Measurements from ENCODE around the gene AFF2.

The AFF2 gene

GRCh38 chrX:148961985-148962384 lies 461.6 kb downstream of the AFF2 start:
- no peak overlapping the region for H3K27ac ChIP-seq
- H3K27me3 ChIP-seq (replicated peaks): no peaks in the 10 kb centered on the region
- DNase-seq: no peak
- in situ Hi-C loops (cut with HindIII; ENCODE audit: low pct_ligation_motif_present, low sequenced_read_pairs): no loop called here
- no peak overlapping the region for H3K4me3 ChIP-seq (ENCODE audit: low read depth, low read length)
- H3K36me3 ChIP-seq (replicated peaks): no peaks in the 10 kb centered on the region
- TF ChIP-seq CTCF (IDR thresholded peaks at IDR 0.05; ENCODE audit: low read depth, low read length, missing control alignments): no peak

GRCh38 chrX:148976571-148977400 lies 476.4 kb downstream of the AFF2 start:
- TF ChIP-seq CTCF (IDR thresholded peaks at IDR 0.05; ENCODE audit: low read depth, low read length, missing control alignments): no peak
- Histone ChIP-seq H3K4me3 (ENCODE audit: low read depth, low read length) (no peak overlapping the region), H3K36me3 (replicated peaks) (no peaks in the 10 kb centered on the region), H3K27ac (no peak overlapping the region), H3K27me3 (replicated peaks) (no peaks in the 10 kb centered on the region)
- in situ Hi-C loops (cut with HindIII; ENCODE audit: low pct_ligation_motif_present, low sequenced_read_pairs): no loop called here
- DNase-seq: no peak

- in situ Hi-C loops (cut with HindIII; ENCODE audit: low pct_ligation_motif_present, low sequenced_read_pairs): no loop called here
These were observed 479.4 kb downstream of the AFF2 start for GRCh38 chrX:148979786-148980185.

GRCh38 chrX:148984238-148984637 lies 483.8 kb downstream of the AFF2 start:
- no peak for DNase-seq
- Histone ChIP-seq H3K27ac (no peak overlapping the region), H3K4me3 (ENCODE audit: low read depth, low read length) (no peak overlapping the region), H3K36me3 (replicated peaks) (no peaks in the 10 kb centered on the region), H3K27me3 (replicated peaks) (no peaks in the 10 kb centered on the region)
- in situ Hi-C loops (cut with HindIII; ENCODE audit: low pct_ligation_motif_present, low sequenced_read_pairs): no loop called here
- no peak for TF ChIP-seq CTCF (IDR thresholded peaks at IDR 0.05; ENCODE audit: low read depth, low read length, missing control alignments)

More at GRCh38 chrX:148979786-148980185, 479.4 kb downstream of the AFF2 start:
- no peak for DNase-seq
- Histone ChIP-seq H3K36me3 (replicated peaks) (no peaks in the 10 kb centered on the region), H3K4me3 (ENCODE audit: low read depth, low read length) (no peak overlapping the region), H3K27me3 (replicated peaks) (no peaks in the 10 kb centered on the region), H3K27ac (no peak overlapping the region)
- no peak for TF ChIP-seq CTCF (IDR thresholded peaks at IDR 0.05; ENCODE audit: low read depth, low read length, missing control alignments)

GRCh38 chrX:148991502-148991901 lies 491.1 kb downstream of the AFF2 start:
- Histone ChIP-seq H3K4me3 (ENCODE audit: low read depth, low read length) (no peak overlapping the region), H3K36me3 (replicated peaks) (no peaks in the 10 kb centered on the region), H3K27ac (no peak overlapping the region), H3K27me3 (replicated peaks) (no peaks in the 10 kb centered on the region)
- DNase-seq: no peak
- TF ChIP-seq CTCF (IDR thresholded peaks at IDR 0.05; ENCODE audit: low read depth, low read length, missing control alignments): no peak
- in situ Hi-C loops (cut with HindIII; ENCODE audit: low pct_ligation_motif_present, low sequenced_read_pairs): no loop called here

- H3K27ac ChIP-seq: no peak overlapping the region
- no peak for TF ChIP-seq CTCF (IDR thresholded peaks at IDR 0.05; ENCODE audit: low read depth, low read length, missing control alignments)
- H3K27me3 ChIP-seq (replicated peaks): no peaks in the 10 kb centered on the region
- DNase-seq: no peak
- in situ Hi-C loops (cut with HindIII; ENCODE audit: low pct_ligation_motif_present, low sequenced_read_pairs): no loop called here
- no peaks in the 10 kb centered on the region for H3K36me3 ChIP-seq (replicated peaks)
- no peak overlapping the region for H3K4me3 ChIP-seq (ENCODE audit: low read depth, low read length)
These were observed 495.2 kb downstream of the AFF2 start for GRCh38 chrX:148995661-148996060.
